ENCODE results near the gene TMEM169.
"Not testable (repeated sequence)": the region's sequence is repeated elsewhere in the genome, so short reads cannot be mapped to it uniquely, and the experiment has no call there.

Gene TMEM169

DNA sequence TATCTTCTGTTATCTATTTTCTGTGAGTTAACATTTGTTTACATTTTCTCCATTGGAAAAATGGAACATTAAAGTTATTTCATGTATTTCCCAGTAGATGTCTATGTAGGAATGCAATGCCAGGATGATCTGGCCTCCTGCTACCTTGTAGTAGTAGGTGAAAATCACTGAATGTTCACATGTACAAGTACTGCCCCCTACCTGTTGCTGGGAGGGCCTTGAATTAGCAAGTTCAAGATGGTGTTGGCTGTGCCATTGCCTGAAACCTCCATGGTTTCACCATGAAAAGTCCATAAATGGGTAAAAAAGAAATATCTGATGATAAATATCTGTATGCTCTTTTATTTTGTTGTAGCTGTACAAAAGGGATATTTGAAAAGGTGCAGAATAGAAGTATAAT is 58.2 kb downstream of the TMEM169 start:
- Histone ChIP-seq H3K79me2 (peaks cover 9% of the 10 kb centered on the region), H3K4me2 (ENCODE audit: low read length) (no peak overlapping the region), H3K27me3 (ENCODE audit: control insufficient read depth, insufficient read depth, low read length) (no peaks in the 10 kb centered on the region), H2AFZ (no peak overlapping the region), H3K9me3 (ENCODE audit: control insufficient read depth, low read length) (no peaks in the 10 kb centered on the region), H3K4me3 (ENCODE audit: low read depth, low read length) (no peak overlapping the region), H3K9ac (no peak overlapping the region), H3K4me1 (peaks cover 1% of the 10 kb centered on the region), H3K36me3 (ENCODE audit: control insufficient read depth, insufficient read depth, low read length) (no peaks in the 10 kb centered on the region), H3K27ac (no peak overlapping the region)
- TF ChIP-seq, protein P1, sequence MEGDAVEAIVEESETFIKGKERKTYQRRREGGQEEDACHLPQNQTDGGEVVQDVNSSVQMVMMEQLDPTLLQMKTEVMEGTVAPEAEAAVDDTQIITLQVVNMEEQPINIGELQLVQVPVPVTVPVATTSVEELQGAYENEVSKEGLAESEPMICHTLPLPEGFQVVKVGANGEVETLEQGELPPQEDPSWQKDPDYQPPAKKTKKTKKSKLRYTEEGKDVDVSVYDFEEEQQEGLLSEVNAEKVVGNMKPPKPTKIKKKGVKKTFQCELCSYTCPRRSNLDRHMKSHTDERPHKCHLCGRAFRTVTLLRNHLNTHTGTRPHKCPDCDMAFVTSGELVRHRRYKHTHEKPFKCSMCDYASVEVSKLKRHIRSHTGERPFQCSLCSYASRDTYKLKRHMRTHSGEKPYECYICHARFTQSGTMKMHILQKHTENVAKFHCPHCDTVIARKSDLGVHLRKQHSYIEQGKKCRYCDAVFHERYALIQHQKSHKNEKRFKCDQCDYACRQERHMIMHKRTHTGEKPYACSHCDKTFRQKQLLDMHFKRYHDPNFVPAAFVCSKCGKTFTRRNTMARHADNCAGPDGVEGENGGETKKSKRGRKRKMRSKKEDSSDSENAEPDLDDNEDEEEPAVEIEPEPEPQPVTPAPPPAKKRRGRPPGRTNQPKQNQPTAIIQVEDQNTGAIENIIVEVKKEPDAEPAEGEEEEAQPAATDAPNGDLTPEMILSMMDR (IDR thresholded peaks at IDR 0.05): no peak

DNA sequence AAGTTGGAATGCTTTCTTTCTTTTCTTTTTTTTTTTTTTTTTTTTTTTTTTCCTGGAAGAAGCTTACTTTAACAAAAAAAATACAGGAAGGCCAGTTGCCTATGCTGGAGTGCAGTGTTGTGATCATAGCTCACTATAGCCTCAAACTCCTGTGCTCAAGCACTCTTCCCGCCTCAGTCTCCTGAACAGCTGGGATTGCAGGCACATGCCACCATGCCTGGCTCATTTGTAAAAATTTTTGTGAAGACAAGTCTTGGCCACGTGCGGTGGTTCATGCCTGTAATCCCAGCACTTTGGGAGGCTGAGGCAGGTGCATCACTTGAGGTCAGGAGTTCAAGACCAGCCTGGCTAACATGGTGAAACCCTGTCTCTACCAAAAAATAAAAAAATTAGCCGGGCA is 59.8 kb downstream of the TMEM169 start:
- H3K9ac ChIP-seq; H3K4me1 ChIP-seq; H3K4me2 ChIP-seq (ENCODE audit: low read length); H3K27ac ChIP-seq; H3K79me2 ChIP-seq; H3K36me3 ChIP-seq (ENCODE audit: control insufficient read depth, insufficient read depth, low read length); H3K4me3 ChIP-seq (ENCODE audit: low read depth, low read length); H2AFZ ChIP-seq; H3K9me3 ChIP-seq (ENCODE audit: control insufficient read depth, low read length); H3K27me3 ChIP-seq (ENCODE audit: control insufficient read depth, insufficient read depth, low read length): not testable (repeated sequence)

DNA sequence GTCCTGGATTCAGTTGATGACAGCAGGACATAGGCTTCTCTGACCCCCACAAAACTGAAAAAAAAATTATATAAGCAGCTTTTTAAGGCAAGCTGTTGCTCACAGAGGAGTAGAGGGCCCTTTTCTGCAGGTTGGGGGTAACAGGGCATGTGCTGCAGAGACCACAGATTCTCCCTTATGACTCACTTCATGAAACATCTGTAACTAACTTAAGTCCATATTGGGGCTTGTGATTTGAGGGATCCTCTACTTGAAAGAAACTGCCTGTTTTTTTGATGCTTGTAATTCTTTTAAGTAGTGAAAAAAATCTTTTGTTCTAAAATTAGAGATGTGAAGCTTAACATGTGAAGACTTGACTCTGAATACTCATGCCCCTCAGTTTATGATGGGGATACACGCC is 60.8 kb downstream of the TMEM169 start:
- Histone ChIP-seq H3K9ac (no peak overlapping the region), H3K79me2 (peaks cover 8% of the 10 kb centered on the region), H3K27me3 (ENCODE audit: control insufficient read depth, insufficient read depth, low read length) (no peaks in the 10 kb centered on the region), H2AFZ (no peak overlapping the region), H3K27ac (no peak overlapping the region), H3K4me1 (no peaks in the 10 kb centered on the region), H3K4me3 (ENCODE audit: low read depth, low read length) (no peak overlapping the region), H3K36me3 (ENCODE audit: control insufficient read depth, insufficient read depth, low read length) (no peaks in the 10 kb centered on the region), H3K9me3 (ENCODE audit: control insufficient read depth, low read length) (no peaks in the 10 kb centered on the region), H3K4me2 (ENCODE audit: low read length) (no peak overlapping the region)
- TF ChIP-seq, protein P1 (IDR thresholded peaks at IDR 0.05): no peak

DNA sequence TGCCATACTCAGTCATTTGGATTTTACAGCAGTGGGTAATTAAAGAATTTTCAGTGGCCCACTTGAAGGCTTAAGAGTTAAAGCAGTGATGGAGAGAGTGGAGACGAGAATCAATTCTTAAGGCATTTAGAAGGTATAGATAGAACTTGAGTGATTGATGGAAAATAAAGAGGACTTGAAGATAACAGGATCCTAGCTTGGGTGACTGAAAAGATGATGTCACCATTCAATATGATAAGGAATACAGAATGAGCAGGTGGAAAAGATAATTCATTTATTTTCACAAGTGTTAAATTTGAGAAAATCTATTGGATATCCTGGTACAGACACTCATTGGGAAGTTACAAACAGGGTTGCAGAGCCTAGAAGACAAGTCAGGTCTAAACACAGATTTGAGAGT is 62.7 kb downstream of the TMEM169 start:
- H3K9ac ChIP-seq: no peak overlapping the region
- no peaks in the 10 kb centered on the region for H3K9me3 ChIP-seq (ENCODE audit: control insufficient read depth, low read length)
- H3K4me2 ChIP-seq (ENCODE audit: low read length): no peak overlapping the region
- H2AFZ ChIP-seq: no peak overlapping the region
- no peak overlapping the region for H3K27ac ChIP-seq
- no peaks in the 10 kb centered on the region for H3K36me3 ChIP-seq (ENCODE audit: control insufficient read depth, insufficient read depth, low read length)
- H3K4me3 ChIP-seq (ENCODE audit: low read depth, low read length): no peak overlapping the region
- H3K4me1 ChIP-seq: no peaks in the 10 kb centered on the region
- peaks cover 5% of the 10 kb centered on the region for H3K79me2 ChIP-seq
- no peaks in the 10 kb centered on the region for H3K27me3 ChIP-seq (ENCODE audit: control insufficient read depth, insufficient read depth, low read length)
- TF ChIP-seq, protein P1 (IDR thresholded peaks at IDR 0.05): no peak

DNA sequence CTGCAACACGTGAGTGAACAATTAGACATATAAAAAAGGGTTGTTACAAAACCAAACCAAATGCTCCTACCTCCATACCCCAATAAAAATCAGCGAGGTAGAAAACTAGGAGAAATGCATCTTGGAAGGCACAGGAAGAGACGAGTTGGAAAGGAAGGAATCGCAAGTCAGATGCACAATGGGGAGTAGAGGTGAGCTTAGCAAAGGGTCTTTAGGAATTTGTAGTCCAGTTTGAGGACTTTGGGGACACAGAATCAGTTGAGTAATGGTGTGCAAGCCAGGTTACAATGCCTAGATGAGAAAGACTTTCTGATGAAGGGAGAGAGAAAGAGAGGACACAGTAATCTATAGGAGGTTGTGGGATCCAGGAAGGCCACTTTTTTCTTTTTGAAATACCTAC is 63.1 kb downstream of the TMEM169 start:
- Histone ChIP-seq H3K36me3 (ENCODE audit: control insufficient read depth, insufficient read depth, low read length) (no peaks in the 10 kb centered on the region), H3K27ac (no peak overlapping the region), H3K4me3 (ENCODE audit: low read depth, low read length) (no peak overlapping the region), H2AFZ (no peak overlapping the region), H3K9me3 (ENCODE audit: control insufficient read depth, low read length) (no peaks in the 10 kb centered on the region), H3K4me1 (no peaks in the 10 kb centered on the region), H3K79me2 (peaks cover 5% of the 10 kb centered on the region), H3K4me2 (ENCODE audit: low read length) (no peak overlapping the region), H3K9ac (no peak overlapping the region), H3K27me3 (ENCODE audit: control insufficient read depth, insufficient read depth, low read length) (no peaks in the 10 kb centered on the region)
- TF ChIP-seq, protein P1 (IDR thresholded peaks at IDR 0.05): no peak
